Osteocyte (in vitro differentiated cells): Measurements from ENCODE around the gene TRAIP. TPM values are rescaled to one million over a fixed set of nuclear protein-coding genes. Genes with fewer than 3 reads are reported as not detected.
A peak's percentile ranks its signal among the peaks of the same experiment; 100 is the strongest.

Experiments used
- DNase-seq: peaks from one replicate; pipeline ENCODE4 v3.0.0; 2021; ENCODE audit warnings: mixed read lengths; ENCODE audit not compliant: unreplicated experiment; ENCODE audit errors: extremely low spot score
- H3K27ac Mint-ChIP-seq: one replicate; pipeline ENCODE4 v1.8.0; 2021; ENCODE audit warnings: mild to moderate bottlenecking, mixed read lengths; ENCODE audit not compliant: unreplicated experiment
- H3K27me3 Mint-ChIP-seq: one replicate; pipeline ENCODE4 v1.8.0; 2021; ENCODE audit warnings: mixed read lengths; ENCODE audit not compliant: unreplicated experiment
- H3K36me3 Mint-ChIP-seq: one replicate; pipeline ENCODE4 v1.8.0; 2021; ENCODE audit warnings: mixed read lengths; ENCODE audit not compliant: unreplicated experiment
- H3K4me1 Mint-ChIP-seq: one replicate; pipeline ENCODE4 v1.8.0; 2021; ENCODE audit warnings: mixed read lengths; ENCODE audit not compliant: unreplicated experiment
- H3K4me3 Mint-ChIP-seq: one replicate; pipeline ENCODE4 v1.8.0; 2021; ENCODE audit warnings: mild to moderate bottlenecking, moderate library complexity, mixed read lengths; ENCODE audit not compliant: unreplicated experiment
- H3K9me3 Mint-ChIP-seq: one replicate; pipeline ENCODE4 v1.8.0; 2021; ENCODE audit warnings: mixed read lengths; ENCODE audit not compliant: unreplicated experiment
- total RNA-seq: library from RNA; stranded (reverse); gene quantifications from 2 replicates; pipeline ENCODE4 v1.2.1, GENCODE V29; 2021
- TF ChIP-seq, protein P1 (sequence below): fragments of 200-600 bp; sonication (generic); IDR thresholded peaks from 2 replicates; pipeline ENCODE4 v1.5.0; 2021; ENCODE audit warnings: antibody characterized with exemption, mild to moderate bottlenecking, moderate library complexity

The TRAIP gene
- total RNA-seq, 1 donor from 2014 or later, result 3.4 TPM

DNA sequence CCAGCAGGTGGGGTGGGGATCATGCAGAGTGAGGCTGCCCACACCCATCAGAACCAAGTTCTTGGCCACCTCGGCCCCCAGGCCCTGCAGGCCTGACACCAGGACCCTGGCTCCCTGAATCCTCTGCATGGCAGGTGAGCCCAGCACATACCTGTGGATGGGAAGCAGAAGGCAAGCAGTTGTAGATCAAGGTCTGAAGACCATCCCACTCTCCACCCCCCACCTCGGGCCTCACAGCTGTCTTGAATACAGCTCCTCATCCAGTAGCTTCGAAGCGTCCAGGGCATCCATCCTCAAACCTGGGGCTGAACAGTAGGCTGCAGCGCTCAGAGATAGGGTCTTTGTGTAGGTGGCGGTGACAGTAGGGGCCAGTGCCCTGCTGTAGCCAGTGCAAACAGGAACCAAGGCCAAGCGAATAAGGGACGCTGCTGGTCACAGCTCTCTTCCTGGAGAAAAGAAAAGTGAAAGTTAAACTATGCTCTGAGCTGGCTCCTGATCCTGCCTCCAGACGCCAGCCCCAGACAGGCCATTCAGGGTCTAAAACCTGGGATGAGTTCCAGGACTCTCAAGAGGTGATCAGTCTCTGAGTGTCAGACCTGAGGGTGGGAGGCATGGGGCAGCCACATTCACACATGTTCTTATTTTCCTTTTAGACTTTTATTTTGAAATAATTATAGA is 42.7 kb downstream of the TRAIP start, which contains the start of gene UBA7:
Gene UBA7 (minus strand): TSS at position 457 of the 678 bp plus-strand sequence. CDS start 166 bp downstream, at position 291.
- Mint-ChIP-seq H3K9me3 (no peaks in the 10 kb centered on the region), H3K27ac (peak within 1 kb of the TSS; percentile 93), H3K27me3 (no peaks in the 10 kb centered on the region), H3K36me3 (peaks cover 4% of the 10 kb centered on the region), H3K4me1 (peaks cover 16% of the 10 kb centered on the region), H3K4me3 (peak within 1 kb of the TSS; percentile 75)
- TF ChIP-seq, protein P1, sequence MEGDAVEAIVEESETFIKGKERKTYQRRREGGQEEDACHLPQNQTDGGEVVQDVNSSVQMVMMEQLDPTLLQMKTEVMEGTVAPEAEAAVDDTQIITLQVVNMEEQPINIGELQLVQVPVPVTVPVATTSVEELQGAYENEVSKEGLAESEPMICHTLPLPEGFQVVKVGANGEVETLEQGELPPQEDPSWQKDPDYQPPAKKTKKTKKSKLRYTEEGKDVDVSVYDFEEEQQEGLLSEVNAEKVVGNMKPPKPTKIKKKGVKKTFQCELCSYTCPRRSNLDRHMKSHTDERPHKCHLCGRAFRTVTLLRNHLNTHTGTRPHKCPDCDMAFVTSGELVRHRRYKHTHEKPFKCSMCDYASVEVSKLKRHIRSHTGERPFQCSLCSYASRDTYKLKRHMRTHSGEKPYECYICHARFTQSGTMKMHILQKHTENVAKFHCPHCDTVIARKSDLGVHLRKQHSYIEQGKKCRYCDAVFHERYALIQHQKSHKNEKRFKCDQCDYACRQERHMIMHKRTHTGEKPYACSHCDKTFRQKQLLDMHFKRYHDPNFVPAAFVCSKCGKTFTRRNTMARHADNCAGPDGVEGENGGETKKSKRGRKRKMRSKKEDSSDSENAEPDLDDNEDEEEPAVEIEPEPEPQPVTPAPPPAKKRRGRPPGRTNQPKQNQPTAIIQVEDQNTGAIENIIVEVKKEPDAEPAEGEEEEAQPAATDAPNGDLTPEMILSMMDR, result no peak
- no peak for DNase-seq

DNA sequence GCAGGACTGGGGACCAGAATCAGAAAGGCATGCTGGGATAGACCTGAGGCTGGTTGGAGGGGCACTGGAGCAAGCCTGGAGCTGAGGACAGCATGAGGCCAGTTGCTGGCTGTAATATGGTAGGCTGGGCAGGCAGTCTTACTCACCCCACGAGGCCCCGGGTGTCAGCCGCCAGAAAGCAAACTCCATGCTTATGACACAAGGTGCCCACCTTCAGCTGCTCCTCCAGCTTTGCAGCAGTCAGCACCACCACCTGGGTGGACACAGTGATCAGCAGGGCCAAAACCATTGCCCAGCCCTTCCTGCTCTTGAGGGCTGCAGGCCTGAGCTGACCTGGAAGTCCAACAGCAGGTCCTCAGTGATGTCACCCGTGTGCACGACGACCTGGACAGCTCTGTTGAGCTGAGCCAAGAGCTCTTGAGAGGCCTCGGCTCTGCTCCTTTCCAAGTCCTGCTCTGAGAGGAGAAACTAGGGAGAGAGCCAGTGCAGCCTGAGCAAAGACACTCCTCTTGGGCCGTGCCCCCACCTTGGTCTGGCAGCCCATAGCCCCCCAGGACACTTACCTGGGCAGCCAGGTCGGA is 43.4 kb downstream of the TRAIP start:
- Mint-ChIP-seq H3K9me3 (no peaks in the 10 kb centered on the region), H3K4me1 (peaks cover 18% of the 10 kb centered on the region), H3K27me3 (no peaks in the 10 kb centered on the region), H3K27ac (peak overlapping the region; percentile 93), H3K4me3 (peak overlapping the region; percentile 75), H3K36me3 (peaks cover 4% of the 10 kb centered on the region)
- TF ChIP-seq, protein P1, result no peak
- no peak for DNase-seq

DNA sequence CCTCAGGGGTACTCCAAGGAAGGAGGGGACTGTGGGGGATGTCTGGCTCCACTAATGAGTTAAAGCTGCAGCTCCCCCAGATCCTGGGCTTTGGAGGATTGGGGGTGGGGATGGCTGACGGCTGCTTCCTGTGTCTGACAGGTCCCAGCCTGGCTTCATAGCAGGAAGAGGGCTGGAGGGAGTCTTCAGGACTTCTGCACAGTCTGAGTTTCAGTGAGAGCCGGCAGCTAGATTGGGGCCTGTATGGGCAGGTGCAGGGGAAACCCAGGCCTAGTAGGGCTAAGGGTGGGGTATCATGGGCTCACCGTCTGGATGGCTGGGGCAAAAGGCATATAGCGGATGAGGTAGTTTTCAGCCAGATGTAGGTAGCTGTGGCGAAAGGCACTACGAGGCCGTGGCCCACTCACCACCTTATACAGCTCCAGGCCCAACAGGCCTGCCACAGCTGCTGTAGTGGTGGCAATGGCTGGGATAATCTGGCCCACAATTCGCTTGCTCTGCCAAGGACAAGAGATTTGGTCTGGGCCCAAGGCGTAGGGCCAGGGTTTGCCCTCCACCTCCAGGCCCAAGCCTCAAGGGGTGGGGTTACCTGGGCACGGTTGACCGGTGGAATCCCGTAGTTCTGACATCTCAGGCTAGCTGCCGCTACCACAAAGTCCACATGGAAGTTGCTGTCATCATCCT is 48.8 kb downstream of the TRAIP start:
- DNase-seq, result no peak
- H3K36me3 Mint-ChIP-seq, result peaks cover 4% of the 10 kb centered on the region
- H3K4me1 Mint-ChIP-seq, result peaks cover 42% of the 10 kb centered on the region
- no peak overlapping the region for H3K4me3 Mint-ChIP-seq
- no peaks in the 10 kb centered on the region for H3K27me3 Mint-ChIP-seq
- TF ChIP-seq, protein P1, result no peak
- no peaks in the 10 kb centered on the region for H3K9me3 Mint-ChIP-seq
- H3K27ac Mint-ChIP-seq, result peak overlapping the region; percentile 67

DNA sequence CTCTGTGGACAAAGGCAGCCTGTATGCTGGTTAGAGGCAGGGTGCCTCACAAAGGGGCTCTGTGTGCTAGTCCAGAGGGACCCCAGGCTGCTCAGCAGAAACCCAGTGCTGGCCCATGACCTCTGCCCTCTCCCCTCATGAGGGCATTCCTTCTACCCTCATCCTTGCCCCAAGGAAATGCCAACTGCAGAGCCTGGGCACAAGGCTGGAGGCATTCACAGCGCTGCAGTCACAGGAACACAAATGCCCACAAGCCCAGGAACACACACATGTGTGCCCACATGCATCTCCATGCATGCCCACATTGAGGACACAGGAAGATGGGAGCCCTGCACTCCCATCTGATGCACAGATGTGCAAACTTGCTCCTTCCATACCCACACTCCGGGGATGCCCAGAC is 49.5 kb downstream of the TRAIP start:
- Mint-ChIP-seq H3K4me3 (no peak overlapping the region), H3K36me3 (peaks cover 4% of the 10 kb centered on the region), H3K27ac (peak overlapping the region; percentile 41), H3K4me1 (peaks cover 44% of the 10 kb centered on the region), H3K27me3 (peaks cover 3% of the 10 kb centered on the region), H3K9me3 (no peaks in the 10 kb centered on the region)
- DNase-seq, result no peak
- TF ChIP-seq, protein P1, result no peak
